IPS-15b (cell line): ENCODE measurements around the gene IQGAP2.

Experiments used
- H3K27me3 ChIP-seq: one replicate; pipeline ENCODE4 v1.6.1; 2013; ENCODE audit warnings: low read length; ENCODE audit not compliant: control insufficient read depth, insufficient read depth
- H3K36me3 ChIP-seq: one replicate; pipeline ENCODE4 v1.6.1; 2013; ENCODE audit warnings: low read length; ENCODE audit not compliant: control insufficient read depth, insufficient read depth
- H3K4me1 ChIP-seq: one replicate; pipeline ENCODE4 v1.6.1; 2013; ENCODE audit warnings: mild to moderate bottlenecking, low read length; ENCODE audit not compliant: control insufficient read depth, insufficient read depth
- H3K4me3 ChIP-seq: one replicate; pipeline ENCODE4 v1.5.1; 2013; ENCODE audit warnings: low read depth, low read length
- H3K9ac ChIP-seq: one replicate; pipeline ENCODE4 v1.6.1; 2013; ENCODE audit warnings: low read depth, mild to moderate bottlenecking, low read length
- H3K9me3 ChIP-seq: one replicate; pipeline ENCODE4 v1.6.1; 2013; ENCODE audit warnings: mild to moderate bottlenecking, low read length; ENCODE audit not compliant: control insufficient read depth, insufficient read depth

Gene IQGAP2

GRCh38 chr5:76475385-76475784 lies 72.3 kb downstream of the IQGAP2 start:
- no peaks in the 10 kb centered on the region for H3K36me3 ChIP-seq
- no peak overlapping the region for H3K4me3 ChIP-seq
- no peak overlapping the region for H3K9ac ChIP-seq
- H3K9me3 ChIP-seq: peaks cover 4% of the 10 kb centered on the region
- no peaks in the 10 kb centered on the region for H3K4me1 ChIP-seq
- H3K27me3 ChIP-seq: no peaks in the 10 kb centered on the region

DNA sequence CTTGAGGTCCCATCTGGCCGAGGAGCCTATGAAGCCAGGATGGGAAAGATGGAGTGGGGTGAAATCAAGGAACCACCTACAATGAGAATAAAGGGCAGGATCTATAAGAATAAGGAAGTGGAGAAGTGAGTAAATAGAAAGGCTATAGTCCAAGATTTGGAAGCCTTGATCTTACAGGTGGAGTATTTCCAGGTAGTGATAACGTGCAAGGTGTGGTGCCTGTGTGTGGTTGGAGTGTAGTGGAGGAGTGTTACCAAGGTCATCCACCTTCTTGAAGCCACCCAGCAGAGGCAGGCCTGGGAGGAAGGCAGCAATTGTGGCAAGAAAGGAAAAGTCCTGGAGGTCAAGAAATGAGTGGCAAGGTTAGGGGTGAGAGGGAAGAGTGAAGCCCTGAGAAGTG lies 72.9 kb downstream of the IQGAP2 start:
- Histone ChIP-seq H3K27me3 (no peaks in the 10 kb centered on the region), H3K36me3 (no peaks in the 10 kb centered on the region)

DNA sequence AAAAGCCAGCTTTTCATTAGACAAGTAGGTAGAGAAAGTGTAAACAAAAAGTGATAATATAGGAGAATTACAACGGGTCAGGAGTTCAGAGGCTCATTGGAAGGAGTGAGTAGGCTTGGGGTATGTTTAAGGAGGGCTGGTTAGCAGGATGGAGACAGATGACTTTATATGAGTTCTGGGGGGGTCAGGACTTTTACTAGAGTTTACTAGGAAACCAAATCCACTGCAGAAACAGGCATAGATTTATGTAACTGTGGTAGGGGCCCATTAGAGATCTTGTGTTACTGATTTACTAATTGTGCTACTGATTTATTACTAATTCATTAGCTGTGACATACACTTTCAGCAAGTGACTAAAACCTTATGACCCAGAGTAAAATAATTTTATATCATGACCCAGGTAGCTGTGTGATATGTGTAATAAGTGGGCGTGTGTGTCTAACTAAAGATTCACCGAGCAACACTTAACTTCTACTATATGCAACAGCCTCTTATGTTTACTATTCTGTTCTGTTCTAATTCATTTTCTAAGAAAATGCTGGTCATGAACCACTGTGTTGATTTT lies 73.5 kb downstream of the IQGAP2 start:
- Histone ChIP-seq H3K9me3 (no peaks in the 10 kb centered on the region), H3K36me3 (no peaks in the 10 kb centered on the region), H3K9ac (no peak overlapping the region), H3K4me3 (no peak overlapping the region), H3K27me3 (no peaks in the 10 kb centered on the region), H3K4me1 (no peaks in the 10 kb centered on the region)

More for the DNA sequence above, 72.9 kb downstream of the IQGAP2 start:
- H3K9ac ChIP-seq: no peak overlapping the region
- no peaks in the 10 kb centered on the region for H3K4me1 ChIP-seq
- H3K4me3 ChIP-seq: no peak overlapping the region
- peaks cover 2% of the 10 kb centered on the region for H3K9me3 ChIP-seq

DNA sequence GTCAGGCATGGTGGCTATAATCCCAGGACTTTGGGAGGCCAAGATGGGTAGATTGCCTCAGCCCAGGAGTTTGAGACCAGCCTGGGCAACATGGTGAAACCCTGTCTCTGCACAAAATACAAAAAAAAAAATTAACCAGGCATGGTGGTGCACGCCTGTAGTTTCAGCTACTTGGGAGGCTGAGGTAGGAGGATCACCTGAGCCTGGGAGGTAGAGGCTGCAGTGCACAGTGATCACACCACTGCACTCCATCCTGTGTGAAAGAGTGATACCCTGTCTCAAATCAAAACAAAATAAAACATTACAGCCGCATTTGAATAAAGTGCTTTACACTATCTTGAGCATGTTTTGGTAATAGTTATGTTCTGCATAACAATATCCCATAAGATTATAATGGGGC lies 74.0 kb downstream of the IQGAP2 start:
- Histone ChIP-seq H3K4me1 (peaks cover 3% of the 10 kb centered on the region), H3K27me3 (no peaks in the 10 kb centered on the region), H3K9me3 (no peaks in the 10 kb centered on the region)

DNA sequence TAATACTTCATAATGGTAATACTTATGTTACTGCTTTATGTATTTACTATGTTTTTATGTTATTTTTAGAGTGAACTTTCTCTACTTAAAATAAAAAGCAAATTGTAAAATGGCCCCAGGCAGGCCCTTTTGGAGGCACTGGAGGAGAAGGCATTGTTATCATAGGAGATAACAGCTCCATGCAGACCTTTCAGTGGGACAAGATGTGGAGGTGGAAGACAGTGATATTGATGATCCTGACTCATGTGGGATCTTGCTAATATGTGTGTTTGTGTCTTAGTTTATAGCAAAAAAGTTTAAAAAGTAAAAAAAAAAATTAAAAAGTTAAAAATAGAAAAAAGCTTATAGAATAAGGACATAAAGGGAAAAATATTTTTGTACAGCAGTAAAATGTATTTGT lies 74.5 kb downstream of the IQGAP2 start:
- Histone ChIP-seq H3K4me3 (no peak overlapping the region), H3K4me1 (peaks cover 3% of the 10 kb centered on the region), H3K27me3 (no peaks in the 10 kb centered on the region), H3K36me3 (no peaks in the 10 kb centered on the region), H3K9me3 (no peaks in the 10 kb centered on the region), H3K9ac (no peak overlapping the region)

More for the DNA sequence above, 74.0 kb downstream of the IQGAP2 start:
- Histone ChIP-seq H3K4me3 (no peak overlapping the region), H3K36me3 (no peaks in the 10 kb centered on the region), H3K9ac (no peak overlapping the region)

GRCh38 chr5:76479281-76479680 lies 76.2 kb downstream of the IQGAP2 start:
- H3K9ac ChIP-seq: no peak overlapping the region
- H3K9me3 ChIP-seq: no peaks in the 10 kb centered on the region
- H3K4me1 ChIP-seq: peaks cover 5% of the 10 kb centered on the region
- H3K27me3 ChIP-seq: no peaks in the 10 kb centered on the region
- H3K4me3 ChIP-seq: no peak overlapping the region
- H3K36me3 ChIP-seq: no peaks in the 10 kb centered on the region

- Histone ChIP-seq H3K36me3 (no peaks in the 10 kb centered on the region), H3K9ac (no peak overlapping the region), H3K27me3 (no peaks in the 10 kb centered on the region), H3K4me3 (no peak overlapping the region), H3K4me1 (peaks cover 9% of the 10 kb centered on the region), H3K9me3 (no peaks in the 10 kb centered on the region)
Measured at GRCh38 chr5:76479973-76480667, 77.0 kb downstream of the IQGAP2 start.

DNA sequence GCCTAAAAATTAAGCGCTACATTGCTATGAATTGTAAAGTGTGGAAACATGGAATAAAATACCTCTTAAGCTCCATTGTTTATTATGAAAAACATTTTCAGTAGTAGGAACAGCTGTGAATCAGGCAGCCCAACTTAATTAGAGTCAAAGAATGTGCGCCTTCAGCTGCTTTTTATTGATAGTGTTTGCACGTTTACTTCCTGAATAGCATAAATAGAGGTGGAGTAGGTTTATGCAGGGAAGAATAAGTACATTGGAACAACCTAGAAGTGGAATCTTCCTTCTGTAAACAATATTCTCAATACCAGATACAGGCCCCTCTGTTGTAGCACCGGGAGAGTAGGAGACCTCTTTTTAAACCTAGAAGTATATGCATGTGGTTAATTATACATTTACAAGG lies 79.9 kb downstream of the IQGAP2 start:
- no peak overlapping the region for H3K4me3 ChIP-seq
- H3K27me3 ChIP-seq: no peaks in the 10 kb centered on the region
- H3K36me3 ChIP-seq: no peaks in the 10 kb centered on the region
- H3K4me1 ChIP-seq: peaks cover 13% of the 10 kb centered on the region
- H3K9me3 ChIP-seq: no peaks in the 10 kb centered on the region
- H3K9ac ChIP-seq: no peak overlapping the region

DNA sequence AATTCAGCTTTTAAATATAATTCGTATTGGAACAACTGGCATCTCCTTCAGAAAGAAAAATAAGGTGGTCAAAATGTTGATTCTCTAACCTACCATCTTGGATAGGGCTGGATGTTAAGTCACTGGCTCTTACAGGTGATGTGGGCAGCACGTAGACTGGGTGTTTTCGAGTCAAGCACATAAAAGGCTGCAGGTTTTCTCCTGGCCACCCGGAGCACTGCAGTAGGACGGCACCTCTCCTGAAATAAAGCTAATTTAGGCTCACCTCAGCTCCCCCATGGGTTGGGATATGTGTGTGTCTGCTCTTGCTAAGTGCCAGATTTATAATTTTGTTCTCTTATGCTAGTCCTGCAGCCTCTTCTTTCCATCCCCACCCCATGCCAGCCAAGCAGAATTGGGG lies 80.3 kb downstream of the IQGAP2 start:
- Histone ChIP-seq H3K9ac (no peak overlapping the region), H3K36me3 (no peaks in the 10 kb centered on the region), H3K4me1 (peaks cover 13% of the 10 kb centered on the region), H3K9me3 (no peaks in the 10 kb centered on the region), H3K27me3 (no peaks in the 10 kb centered on the region), H3K4me3 (no peak overlapping the region)

DNA sequence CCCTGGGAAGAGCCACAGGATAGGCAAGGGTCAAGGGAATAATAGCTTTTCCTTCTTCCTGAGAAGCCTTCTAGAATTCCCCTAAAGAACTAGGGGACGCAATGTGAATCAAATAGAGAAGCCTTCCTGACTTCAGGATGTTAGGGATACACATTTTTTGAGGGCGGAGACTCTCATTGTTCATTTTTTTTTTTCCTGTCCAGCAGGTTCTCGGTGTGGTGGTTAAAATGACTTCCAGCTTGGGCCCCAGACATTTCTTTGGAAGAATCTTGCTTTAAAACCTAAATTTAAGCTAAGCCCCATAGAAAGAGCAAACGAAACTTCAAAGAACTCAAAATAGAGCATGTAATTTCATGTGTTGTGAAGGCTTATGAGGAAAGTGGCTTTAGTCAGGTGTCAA lies 80.8 kb downstream of the IQGAP2 start:
- Histone ChIP-seq H3K9ac (no peak overlapping the region), H3K4me1 (peaks cover 16% of the 10 kb centered on the region), H3K4me3 (no peak overlapping the region), H3K9me3 (no peaks in the 10 kb centered on the region), H3K36me3 (no peaks in the 10 kb centered on the region), H3K27me3 (no peaks in the 10 kb centered on the region)

DNA sequence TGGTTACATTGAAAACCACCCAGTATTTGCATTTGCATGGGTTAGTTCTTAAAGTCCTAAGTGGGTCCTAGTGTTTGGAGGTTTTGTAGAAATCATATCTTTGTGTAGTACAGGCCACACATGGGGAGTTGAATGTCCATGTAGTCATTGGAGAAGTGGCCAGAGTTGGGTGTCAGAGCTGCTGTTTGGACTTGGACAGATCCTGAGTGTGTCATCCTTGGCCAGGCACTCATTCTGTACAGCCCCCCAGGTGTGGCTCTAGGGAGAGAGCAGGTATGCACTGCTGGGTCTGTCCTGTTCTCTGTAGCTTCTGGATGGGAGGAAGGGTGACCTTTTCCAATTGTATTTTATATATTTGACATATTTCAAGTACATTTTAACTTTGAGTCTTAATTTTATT lies 82.4 kb downstream of the IQGAP2 start:
- no peaks in the 10 kb centered on the region for H3K36me3 ChIP-seq
- H3K4me3 ChIP-seq: no peak overlapping the region
- H3K27me3 ChIP-seq: no peaks in the 10 kb centered on the region
- no peak overlapping the region for H3K9ac ChIP-seq
- peaks cover 29% of the 10 kb centered on the region for H3K4me1 ChIP-seq
- H3K9me3 ChIP-seq: no peaks in the 10 kb centered on the region

DNA sequence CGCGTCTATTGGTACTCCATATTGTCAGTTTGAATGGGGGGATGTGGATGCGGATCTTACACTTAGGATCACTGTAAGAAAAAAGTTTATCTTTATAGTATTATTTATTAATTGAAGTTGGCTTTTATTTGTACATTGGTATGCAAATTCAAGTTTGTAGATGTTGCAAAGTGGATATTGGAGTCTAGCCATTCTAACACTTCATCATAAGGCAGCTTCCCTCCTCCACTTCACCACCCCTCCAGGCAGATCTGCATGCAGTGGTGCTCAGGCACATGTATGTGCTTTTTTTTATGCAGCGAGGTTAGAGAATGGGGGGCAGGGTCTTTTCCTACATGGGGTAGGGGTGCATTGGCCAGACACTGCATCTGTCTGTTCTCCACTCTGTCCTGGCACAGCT lies 84.3 kb downstream of the IQGAP2 start:
- H3K4me1 ChIP-seq: peaks cover 37% of the 10 kb centered on the region
- no peaks in the 10 kb centered on the region for H3K36me3 ChIP-seq
- H3K9ac ChIP-seq: no peak overlapping the region
- H3K4me3 ChIP-seq: no peak overlapping the region
- H3K9me3 ChIP-seq: no peaks in the 10 kb centered on the region
- no peaks in the 10 kb centered on the region for H3K27me3 ChIP-seq
